DMS153 treated with DMSO at 0.1 percent for 48 hours (cell line): ENCODE results near the gene MUSTN1.

Experiments used
- DNase-seq: peaks from one replicate; lab custom pipeline; 2025; ENCODE audit not compliant: unreplicated experiment; lab: John Stamatoyannopoulos, UW

Gene MUSTN1

DNA sequence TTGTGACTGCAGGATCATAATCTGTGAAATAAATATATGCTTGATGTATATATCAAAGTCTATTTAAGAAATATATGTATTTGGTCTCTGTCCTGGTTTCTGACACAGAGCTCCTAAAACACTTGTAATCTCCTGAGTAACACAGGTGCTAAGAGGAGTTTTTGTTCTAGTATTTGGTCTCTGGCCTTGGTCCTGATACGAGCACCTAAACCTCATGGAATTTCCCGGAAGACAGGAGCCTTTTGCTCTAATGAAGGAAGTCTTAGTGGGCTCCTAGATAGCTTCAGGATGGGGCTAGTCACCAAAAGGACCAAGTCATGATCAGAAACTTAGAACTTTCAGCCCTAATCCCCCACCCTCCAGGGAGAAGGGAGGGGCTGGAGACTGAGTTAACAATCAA, 19.2 kb upstream of the MUSTN1 start:
- DNase-seq: no peak

DNA sequence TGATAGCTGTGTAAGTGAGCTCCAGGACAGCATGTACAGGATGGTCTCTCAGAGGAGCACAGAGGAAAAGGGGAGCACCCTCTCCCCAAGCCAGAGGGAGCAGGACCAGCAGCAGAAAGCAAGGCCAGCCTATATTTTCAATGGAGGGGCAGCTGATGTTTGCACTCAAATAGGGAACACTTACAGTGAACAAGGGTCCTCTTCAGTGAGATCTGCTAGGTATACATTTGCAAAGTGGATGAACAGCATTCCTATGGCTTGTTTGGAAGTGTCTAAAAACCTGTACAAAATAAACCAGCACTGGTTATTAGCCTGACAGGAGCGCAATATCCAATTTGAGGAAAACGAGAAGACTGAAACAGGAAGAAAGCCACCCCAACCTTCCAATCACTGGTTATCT, 17.6 kb upstream of the MUSTN1 start:
- no peak for DNase-seq

DNA sequence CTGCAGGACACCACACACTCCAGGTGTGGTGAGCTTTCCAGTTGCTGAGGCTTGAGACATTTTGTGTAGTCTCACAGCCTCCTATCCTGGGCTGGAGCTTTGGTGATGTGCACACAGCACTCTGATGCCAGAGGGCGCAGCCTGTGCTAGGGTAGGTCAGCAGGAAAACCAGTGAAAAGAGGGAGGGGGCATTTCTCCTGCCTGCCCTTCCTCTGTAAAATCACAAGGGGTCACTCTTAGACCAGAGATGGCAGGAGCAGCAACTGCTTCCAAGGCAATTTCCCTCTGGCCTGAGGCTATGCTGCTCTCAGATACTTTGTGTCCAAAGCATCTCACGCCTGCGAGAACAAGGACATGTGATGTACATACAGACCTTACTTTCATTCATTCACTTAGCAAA, 16.5 kb upstream of the MUSTN1 start:
- DNase-seq: no peak

DNA sequence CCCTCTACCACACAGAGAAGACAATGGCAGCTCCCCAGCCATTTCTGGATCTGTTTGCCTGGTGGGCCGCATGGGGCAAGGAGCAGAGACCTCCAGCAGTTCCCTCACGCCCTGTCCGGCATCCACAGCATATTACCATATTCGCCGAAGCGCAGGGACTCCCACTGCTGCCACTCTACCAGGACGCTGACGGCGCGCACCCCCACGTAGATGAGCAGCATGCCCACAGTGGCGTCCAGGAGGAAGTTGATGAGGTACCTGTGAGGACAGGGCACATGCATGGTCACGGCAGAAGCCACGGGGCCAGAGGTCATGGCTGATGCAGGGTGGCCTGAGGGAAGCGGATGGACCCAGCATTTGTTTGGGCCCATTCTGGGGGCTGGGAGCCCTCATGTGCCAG, 14.8 kb upstream of the MUSTN1 start:
- DNase-seq: no peak

DNA sequence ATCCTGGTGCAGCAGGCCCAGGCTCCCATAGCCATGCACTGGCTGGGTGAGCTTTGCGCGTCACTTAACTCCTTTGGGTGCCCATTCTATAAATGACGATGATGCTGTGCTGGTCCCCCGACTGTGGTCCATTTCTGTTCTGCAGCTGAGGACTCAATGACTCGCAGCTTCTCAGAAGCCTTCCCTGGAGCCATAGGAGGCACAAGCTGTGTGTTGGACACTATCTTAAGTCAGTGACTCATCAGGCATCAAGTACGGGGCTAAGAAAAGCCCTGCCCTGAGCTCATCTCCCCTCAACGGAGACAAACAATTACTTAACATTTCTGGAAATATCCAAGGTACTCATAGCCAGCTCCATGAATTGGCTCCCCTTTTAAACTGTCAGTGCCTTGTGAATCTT, 13.8 kb upstream of the MUSTN1 start:
- no peak for DNase-seq

DNA sequence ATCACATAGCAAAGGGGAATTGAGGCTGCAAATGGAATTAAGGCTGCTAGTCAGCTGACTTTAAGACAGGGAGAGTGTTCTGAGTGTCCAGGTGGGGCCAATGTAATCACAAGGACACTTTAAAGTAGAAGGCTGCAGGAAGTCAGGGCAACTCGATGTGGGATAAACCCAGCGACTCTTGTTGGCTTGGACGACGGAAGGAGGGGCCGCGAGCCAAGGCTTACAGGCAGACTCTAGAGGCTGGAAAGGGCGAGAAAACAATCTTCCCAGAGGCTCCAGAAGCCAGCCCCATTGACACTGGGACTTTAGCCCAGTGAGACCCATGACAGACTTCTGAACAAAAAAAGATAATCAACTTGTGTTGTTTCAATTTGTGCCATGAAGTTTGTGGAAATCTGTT, 12.9 kb upstream of the MUSTN1 start:
- DNase-seq: no peak

DNA sequence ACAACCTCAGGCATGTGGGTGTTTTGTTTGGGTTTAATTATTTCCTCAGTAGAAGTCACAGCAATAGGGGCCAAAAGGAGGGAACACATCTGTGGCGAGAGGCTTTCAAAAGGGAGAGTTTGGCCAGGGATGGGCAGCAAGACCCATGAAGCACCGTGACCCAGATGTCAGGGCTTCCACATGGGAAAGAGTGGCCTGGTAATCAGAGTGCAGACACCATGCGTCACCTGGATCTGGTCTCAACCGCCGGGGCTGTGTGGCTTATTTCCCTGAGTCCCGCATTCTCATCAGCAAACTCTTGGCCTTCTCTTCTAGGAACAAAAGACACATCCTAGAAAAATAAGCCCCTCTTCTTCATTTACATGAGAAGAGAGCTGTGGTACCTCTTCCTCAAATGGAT, 12.4 kb upstream of the MUSTN1 start:
- DNase-seq: no peak

DNA sequence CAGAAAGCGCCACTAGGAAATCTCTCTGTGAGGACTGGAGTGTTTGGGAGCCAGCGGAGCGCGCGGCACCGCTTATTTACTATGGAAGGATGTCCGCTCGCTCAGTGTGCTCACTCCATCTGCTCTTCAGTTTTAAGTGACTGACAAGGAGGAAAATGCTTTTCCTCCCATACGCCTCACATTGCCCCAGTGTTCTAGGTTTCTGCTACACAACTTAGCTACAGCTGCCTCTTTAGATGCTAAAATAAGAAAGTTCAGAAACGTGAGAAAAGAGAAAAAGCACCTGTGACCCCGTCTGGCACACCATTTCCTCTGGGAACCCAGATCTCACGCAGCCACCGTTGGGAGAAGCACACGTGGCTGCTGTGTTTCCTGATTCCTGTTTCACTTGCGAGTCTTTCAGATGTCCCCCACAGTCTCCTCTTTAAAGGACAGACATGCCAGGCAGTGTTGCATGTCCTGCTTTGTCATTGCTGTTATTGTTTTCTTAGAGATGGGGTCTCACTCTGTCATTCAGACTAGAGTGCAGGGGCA, 11.7 kb upstream of the MUSTN1 start:
- DNase-seq: no peak

DNA sequence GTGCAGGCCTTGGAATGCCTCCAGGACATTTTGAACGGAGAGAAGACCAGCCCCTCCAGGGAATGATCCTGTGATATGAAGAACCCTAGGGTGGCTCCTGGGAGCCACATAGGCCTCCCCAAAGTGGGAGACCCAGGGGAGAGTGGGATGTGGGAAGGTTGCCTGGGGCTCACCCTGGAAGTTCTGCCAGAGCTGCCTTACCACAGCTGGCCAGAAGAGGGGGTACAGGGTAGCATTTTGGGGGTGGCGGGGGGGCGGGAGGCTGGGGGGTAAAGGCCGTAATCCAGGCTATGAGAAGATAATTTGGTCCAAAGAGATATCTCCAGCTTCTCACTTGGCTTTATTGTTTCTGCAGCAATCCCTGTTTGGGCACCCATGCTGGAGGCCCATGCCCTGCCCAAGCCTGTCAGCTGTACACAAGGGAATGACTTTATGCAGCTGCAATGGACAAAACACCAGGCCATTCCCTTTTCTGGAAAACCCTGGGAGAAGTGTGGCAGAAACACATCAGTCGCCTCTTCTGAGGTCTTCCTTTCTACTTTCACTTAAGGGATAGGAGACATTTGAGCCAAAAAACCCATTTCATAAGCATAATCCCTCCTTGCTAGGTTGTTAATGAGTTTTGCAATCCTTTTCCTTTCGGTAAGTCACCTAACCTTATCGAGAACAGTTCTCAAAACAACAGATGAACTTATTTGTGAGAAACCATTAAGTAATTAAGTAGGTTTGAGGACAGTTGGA, 11.0 kb upstream of the MUSTN1 start:
- no peak for DNase-seq

DNA sequence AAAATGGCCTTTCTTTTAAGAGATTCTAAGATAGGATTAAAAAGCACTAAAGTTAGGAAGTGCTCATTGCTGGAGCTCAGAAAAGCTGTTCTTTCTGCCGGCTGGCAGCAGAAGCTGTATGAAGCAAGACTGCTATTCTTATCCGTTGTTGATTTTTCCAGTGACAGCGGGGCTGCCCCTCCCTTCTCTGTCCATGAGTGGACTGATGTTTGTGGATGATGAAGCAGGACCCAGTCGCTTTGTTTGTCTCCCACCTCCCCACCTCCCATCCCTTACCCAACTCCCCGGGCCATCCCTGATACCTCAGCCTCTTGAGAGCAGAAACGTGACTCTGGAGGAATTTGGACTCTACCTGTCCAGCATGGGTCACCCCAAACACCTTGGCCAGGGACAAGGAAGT, 10.3 kb upstream of the MUSTN1 start:
- DNase-seq: no peak

DNA sequence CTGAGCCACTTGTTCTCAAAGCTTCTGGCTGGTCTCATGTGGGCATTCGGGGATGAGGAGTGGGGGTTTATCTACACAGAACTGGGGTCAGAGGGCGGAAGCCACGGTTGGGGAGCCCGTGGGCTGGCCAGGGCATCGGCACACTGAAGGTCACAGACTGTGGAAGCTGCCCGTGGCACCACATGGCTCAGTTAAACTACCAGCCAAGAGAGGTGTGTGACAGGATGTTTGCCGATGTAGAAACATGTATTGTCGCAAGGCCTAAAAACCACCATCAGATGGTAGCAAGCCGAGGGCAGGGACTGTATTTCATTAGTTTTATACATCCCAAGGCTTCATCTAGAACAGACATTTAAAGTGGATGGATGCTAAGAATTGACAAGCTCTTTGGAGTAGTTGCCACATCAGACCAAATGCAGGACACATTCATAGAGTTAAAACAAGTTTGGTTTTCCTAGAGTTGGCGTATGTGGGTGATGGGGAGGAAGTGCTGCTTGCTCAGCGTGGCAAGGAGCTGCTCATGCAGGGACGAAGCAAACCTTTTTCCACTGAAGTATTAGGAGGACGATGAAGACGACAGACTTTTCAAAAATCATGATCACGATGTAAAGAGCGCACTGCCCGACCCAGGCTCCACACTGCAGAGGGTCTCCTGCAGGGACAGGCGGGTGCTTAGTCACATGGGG, 9.6 kb upstream of the MUSTN1 start:
- DNase-seq: no peak

DNA sequence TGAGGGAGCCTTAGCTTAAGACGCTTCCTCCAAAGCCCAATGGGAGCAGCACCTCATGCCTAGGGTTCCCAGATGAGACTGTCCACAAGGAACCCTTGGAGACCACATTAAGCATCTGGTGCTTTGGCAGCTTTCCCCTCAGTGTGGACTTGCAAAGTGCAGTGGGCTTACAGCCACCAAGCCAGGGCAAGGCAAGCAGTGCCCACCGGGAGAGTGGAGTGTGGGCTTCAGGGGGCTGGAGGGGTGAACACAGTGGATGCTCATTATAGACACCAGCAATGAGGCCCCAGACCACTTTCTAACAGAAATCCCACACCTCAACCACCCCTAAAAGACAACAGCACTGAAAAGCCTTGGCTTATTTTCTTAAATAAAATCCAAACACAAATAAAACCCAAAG, 9.1 kb upstream of the MUSTN1 start:
- DNase-seq: no peak

DNA sequence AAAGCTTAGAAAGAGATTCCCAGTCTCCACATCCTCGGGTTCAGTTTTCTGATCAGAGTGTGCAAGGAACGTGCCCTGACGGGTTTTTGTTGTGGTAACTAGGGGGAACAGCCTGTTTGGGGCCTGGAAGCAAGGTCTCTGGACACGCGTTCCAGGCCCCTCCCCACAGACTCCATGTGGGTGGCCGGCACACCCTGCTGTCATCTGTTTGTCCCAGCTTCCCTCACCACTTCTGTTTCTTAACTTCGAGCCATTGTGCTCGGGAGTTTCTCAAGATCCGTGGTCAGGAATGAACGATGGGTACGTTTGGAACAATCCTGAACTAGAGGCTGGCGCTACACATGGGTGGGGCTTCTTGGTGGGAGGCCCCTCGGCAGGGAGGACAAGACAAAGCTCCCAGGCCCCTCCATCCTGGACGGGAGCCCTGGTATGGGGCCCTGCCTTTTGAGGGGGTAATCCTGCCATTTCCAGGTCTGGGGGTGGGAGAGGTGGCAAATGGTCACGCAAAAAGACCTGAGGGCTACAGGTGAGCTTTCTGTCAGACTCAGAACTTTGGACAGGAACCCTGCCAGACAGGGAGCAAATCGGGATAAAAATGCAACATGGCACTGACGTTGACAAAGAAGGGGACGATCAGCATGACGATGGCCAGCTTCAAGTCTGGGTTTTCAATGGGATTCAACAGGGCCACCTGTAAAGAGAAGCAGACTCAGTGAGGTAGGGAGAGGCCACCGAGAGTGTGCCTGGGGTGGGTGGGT, 8.5 kb upstream of the MUSTN1 start:
- DNase-seq: no peak

DNA sequence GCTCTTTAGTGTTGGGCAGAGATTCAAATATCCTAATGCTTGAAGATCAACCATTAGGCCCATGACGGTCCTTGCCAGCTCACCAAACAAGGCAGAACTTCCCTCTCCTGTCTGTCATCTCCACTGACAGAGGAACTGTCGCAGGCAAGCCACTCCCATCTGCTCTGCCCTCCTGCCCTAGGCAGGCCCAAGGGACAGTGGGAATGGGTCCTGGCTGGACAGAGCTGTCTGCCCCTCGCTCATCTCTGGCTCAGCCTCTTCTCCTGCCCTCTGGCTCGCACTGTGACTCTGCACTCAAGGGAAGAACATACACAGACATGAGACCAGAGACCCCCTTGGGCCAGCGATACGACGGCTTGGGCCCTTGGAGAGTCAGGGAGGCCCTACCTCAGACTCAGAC, 7.6 kb upstream of the MUSTN1 start:
- no peak for DNase-seq

DNA sequence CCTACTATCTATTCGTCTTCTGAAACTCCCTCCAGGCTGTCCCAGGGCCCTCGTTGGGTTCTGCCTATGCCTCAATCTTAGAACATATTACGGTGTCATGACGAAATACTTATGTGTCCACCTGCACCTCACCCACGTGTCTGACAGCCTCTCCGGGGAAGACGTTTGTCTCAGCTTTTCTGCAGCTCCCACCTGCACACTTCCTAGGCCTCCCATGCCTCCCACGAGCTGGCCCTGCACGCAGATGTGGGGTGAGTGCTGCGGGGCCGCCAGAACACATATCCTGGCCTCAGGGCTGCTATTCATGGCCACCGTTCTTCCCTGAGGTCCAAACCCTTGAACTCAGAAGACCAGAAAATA, 7.1 kb upstream of the MUSTN1 start:
- no peak for DNase-seq

DNA sequence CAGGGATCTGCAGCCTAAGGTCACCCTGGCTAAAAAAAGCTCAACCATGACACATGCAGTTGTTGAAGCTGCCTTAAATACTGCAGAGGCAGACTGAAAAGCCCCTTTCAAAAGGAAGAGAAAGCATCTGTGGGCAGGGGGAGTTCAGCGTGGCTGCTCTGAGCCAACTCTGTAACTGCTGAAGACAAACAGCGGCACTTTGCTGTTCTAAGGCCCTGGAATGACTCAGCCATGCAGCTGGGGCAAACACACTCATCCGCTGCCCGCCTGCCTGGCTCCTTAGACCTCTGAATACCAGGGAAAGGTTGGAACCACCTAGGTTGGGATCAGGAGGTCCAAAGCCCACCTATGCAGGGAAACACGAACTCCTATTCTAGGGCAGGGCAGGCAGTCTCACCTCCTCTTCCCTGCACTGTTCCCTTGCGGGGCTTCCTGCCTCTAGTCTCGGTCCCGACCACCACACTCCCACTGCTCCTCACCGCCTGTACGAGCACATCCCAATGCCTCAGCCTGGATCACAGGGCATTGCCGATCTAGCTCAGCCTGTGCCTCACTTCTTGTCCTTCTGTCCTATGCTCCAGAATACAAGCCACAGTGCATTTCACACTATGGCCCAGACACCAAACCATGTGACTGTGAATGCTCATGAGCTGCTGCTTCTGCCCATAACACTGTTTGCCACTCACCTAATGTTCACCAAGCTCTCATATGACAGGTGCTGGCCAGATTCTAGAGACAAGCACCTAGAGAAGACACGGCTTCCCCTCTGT, 6.6 kb upstream of the MUSTN1 start:
- DNase-seq: no peak

DNA sequence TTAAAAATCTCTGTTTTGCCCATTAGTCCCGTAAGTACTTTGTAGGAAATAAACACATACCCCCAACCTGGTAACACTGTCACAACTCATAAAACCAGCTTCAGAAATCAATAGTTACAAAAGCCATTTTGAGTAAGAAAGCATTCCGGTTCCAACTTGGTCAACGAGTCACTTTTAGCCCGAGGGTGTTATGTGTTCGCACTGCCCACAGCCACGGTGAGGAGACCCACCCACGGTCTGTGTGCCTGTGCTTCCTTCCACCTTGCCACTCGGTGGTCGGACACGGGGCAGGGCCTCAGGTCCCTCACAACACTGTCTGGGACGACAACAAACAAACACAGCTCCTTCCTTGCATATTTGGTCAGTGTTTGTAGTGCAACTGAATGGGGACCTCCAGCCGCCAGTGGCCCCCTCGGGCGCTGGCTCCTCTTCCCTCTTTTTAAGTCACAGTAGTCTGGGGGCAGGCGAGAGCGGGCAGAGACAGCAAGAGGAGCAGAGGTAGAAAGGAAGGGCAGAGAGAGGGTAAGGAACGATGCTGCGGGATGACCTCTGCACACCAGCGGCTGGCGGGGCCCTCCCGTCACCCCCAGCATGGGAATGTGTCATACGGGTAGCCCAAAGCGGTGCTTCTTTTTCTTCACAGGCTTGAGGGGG, 5.2 kb upstream of the MUSTN1 start:
- no peak for DNase-seq

DNA sequence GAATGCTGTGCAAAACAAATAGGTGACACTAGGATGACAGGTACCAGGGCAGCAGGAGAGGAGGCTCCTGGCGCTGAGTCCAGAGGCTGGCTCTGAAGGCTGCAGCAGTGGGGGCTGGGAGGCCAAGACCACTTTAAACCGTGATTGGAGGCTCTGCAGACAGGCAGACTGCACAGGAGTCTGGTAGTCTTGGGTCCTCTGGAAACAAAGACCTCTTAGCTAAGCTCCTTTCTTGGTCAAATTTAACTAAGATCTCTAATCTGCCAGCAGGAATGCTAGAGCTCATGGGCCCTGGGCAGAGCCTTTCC, 4.4 kb upstream of the MUSTN1 start:
- no peak for DNase-seq

DNA sequence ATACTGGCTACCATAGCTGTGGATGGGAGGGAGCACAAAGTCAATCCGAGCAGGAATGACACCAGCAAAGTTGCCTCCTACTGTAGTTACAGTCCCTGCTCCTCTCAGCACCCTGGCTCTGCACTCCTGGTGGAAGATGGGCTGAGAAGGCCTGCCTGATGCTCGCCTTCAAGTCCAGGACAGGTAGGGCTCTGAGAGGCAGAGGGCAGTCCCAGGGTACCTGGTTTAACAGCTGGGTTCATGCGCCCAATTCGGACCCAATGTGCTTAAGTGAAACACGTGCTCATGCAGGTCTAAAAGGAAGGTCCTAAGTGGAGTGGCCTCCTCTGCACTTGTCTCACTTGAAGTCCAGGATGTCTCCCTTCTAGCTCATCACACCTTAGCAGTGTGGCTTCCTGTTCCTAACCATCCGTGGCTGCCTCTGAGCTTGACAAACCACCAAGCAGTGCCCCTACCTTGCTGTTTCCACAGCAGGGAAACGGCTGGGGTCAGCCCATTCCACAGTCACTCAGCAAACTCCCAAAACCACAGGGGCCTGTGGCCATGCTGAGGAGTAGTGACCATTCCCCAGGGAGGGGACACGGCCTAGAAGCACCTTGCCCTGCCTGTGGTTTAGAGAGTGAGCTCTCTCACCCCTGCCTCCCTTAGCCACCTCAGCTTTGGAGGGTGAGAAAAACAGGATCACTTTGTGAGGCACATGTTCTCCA, 3.9 kb upstream of the MUSTN1 start:
- no peak for DNase-seq

DNA sequence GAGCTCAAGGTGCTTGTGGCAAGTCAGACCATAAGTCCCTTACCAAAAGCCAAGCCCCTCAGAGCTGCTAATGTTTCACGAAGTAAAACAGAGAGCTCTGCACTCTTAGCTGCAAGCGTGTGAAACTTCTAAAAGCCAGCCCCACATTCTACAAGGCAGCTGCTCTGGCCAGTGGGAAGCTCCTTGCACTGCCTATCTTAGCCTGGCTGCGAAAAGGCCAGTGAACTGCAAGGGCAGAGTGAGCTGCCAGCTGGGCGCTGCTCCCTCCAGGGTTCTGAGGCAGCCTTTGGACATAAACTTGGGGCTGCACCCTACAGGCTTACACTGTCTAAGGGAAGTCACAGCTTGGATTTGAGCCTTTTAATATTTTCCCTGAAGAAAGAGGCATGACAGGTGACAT, 2.2 kb upstream of the MUSTN1 start:
- no peak for DNase-seq
